GM23338 (cell line): ENCODE data around the gene WBP4. TPM values are rescaled to one million over a fixed set of nuclear protein-coding genes. Genes with fewer than 3 reads are reported as not detected.

ENCODE experiments used
- ATAC-seq: fragments of 200-7000 bp; cut with Tn5 transposase; 3 replicates; pipeline ENCODE4 v1.9.1; 2020
- DNase-seq: peaks from one replicate; pipeline ENCODE4 v3.0.0-alpha.2; 2015; ENCODE audit warnings: low spot score
- H2AFZ ChIP-seq: fragments of 200-600 bp; sonication (generic); 2 replicates; pipeline ENCODE4 v1.8.0; 2016; ENCODE audit warnings: antibody characterized with exemption, mild to moderate bottlenecking, moderate library complexity
- H3F3A ChIP-seq: fragments of 200-600 bp; sonication (generic); replicated peaks from 2 replicates; pipeline ENCODE4 v1.8.0; 2017; ENCODE audit warnings: antibody characterized with exemption, mixed run types, low read depth
- H3K27ac ChIP-seq: fragments of 200-600 bp; sonication (generic); 2 replicates; pipeline ENCODE4 v1.6.1; 2016; ENCODE audit warnings: low read depth
- H3K27me3 ChIP-seq: fragments of 200-600 bp; sonication (generic); 2 replicates; pipeline ENCODE4 v1.8.0; 2016; ENCODE audit warnings: mild to moderate bottlenecking, mixed run types, moderate library complexity; ENCODE audit not compliant: insufficient read depth
- H3K36me3 ChIP-seq: fragments of 200-600 bp; sonication (generic); 2 replicates; pipeline ENCODE4 v1.8.0; 2016; ENCODE audit warnings: mild to moderate bottlenecking; ENCODE audit not compliant: insufficient read depth
- H3K4me1 ChIP-seq: fragments of 200-600 bp; sonication (generic); 2 replicates; pipeline ENCODE4 v1.8.0; 2016; ENCODE audit warnings: mild to moderate bottlenecking, moderate library complexity; ENCODE audit not compliant: insufficient read depth
- H3K4me2 ChIP-seq: fragments of 200-600 bp; sonication (generic); 2 replicates; pipeline ENCODE4 v1.7.1; 2017; ENCODE audit warnings: mixed run types
- H3K4me3 ChIP-seq: fragments of 200-600 bp; sonication (generic); 2 replicates; pipeline ENCODE4 v1.6.1; 2016; ENCODE audit warnings: mixed run types
- H3K79me2 ChIP-seq: fragments of 200-600 bp; sonication (generic); replicated peaks from 2 replicates; pipeline ENCODE4 v1.8.0; 2017; ENCODE audit warnings: mild to moderate bottlenecking; ENCODE audit not compliant: insufficient read depth
- H3K9me2 ChIP-seq: fragments of 200-600 bp; sonication (generic); 2 replicates; pipeline ENCODE4 v1.8.0; 2017; ENCODE audit not compliant: insufficient read depth
- H4K20me1 ChIP-seq: fragments of 200-600 bp; sonication (generic); replicated peaks from 2 replicates; pipeline ENCODE4 v1.8.0; 2017; ENCODE audit warnings: mild to moderate bottlenecking; ENCODE audit not compliant: insufficient read depth
- H3K27ac Mint-ChIP-seq: 2 replicates; pipeline ENCODE4 v1.8.0; 2020; ENCODE audit warnings: inconsistent platforms, mild to moderate bottlenecking, moderate library complexity, mixed read lengths
- H3K27me3 Mint-ChIP-seq: 3 replicates; pipeline ENCODE4 v1.8.0; 2022; ENCODE audit warnings: low read depth, mild to moderate bottlenecking, moderate library complexity, mixed read lengths, inconsistent platforms; ENCODE audit not compliant: insufficient read depth, poor library complexity
- H3K36me3 Mint-ChIP-seq: 3 replicates; pipeline ENCODE4 v1.8.0; 2021; ENCODE audit warnings: low read depth, mild to moderate bottlenecking, inconsistent platforms, moderate library complexity, mixed read lengths
- H3K4me1 Mint-ChIP-seq: 3 replicates; pipeline ENCODE4 v1.8.0; 2020; ENCODE audit warnings: mild to moderate bottlenecking, inconsistent platforms, mixed read lengths
- H3K4me3 Mint-ChIP-seq: 3 replicates; pipeline ENCODE4 v1.8.0; 2021; ENCODE audit warnings: moderate library complexity, mild to moderate bottlenecking, inconsistent platforms, mixed read lengths
- H3K9me3 Mint-ChIP-seq: 3 replicates; pipeline ENCODE4 v1.8.0; 2020; ENCODE audit warnings: moderate library complexity, mild to moderate bottlenecking, inconsistent platforms, mixed read lengths
- CTCF ChIP-seq, 2 experiments: fragments of 200-600 bp in 1 of 2; sonication (generic) in 1 of 2; conservative IDR thresholded peaks; 2 replicates each; pipeline versions ENCODE4 v1.5.1 to v1.6.1; 2016 to 2017; ENCODE audit warnings: antibody characterized with exemption in 2 of 2, low read depth in 2 of 2, mild to moderate bottlenecking in 2 of 2, moderate library complexity in 1 of 2
- ETS1 ChIP-seq: IDR thresholded peaks from 2 replicates; pipeline ENCODE4 v1.6.1; 2016; ENCODE audit warnings: antibody characterized with exemption
- EZH2phosphoT487 ChIP-seq: fragments of 200-600 bp; sonication (generic); IDR thresholded peaks from one replicate; pipeline ENCODE4 v1.8.1; 2018; ENCODE audit warnings: antibody characterized with exemption; ENCODE audit not compliant: unreplicated experiment
- JUNB ChIP-seq: IDR thresholded peaks from one replicate; pipeline ENCODE4 v1.6.1; 2016; ENCODE audit warnings: antibody characterized with exemption; ENCODE audit not compliant: unreplicated experiment
- NANOG ChIP-seq: IDR thresholded peaks from 2 replicates; pipeline ENCODE4 v1.6.1; 2016; ENCODE audit warnings: antibody characterized with exemption, borderline replicate concordance
- POLR2AphosphoS5 ChIP-seq: IDR thresholded peaks from 2 replicates; pipeline ENCODE4 v1.6.1; 2016; ENCODE audit warnings: antibody characterized with exemption, low read depth
- ZNF331 ChIP-seq: fragments of 250-450 bp; sonication (Bioruptor Pico); IDR thresholded peaks from 2 replicates; pipeline ENCODE4 v1.5.0; 2020; ENCODE audit warnings: low read depth, mild to moderate bottlenecking, moderate library complexity
- polyA plus RNA-seq: library from polyadenylated mRNA; unstranded; fragments of >200 nt; fragmentation: Nextera tagmentation; extraction: Ambion mirVana; gene quantifications from 2 replicates; pipeline ENCODE4 v1.2.1, GENCODE V29; 2016
- total RNA-seq: library from RNA; depleted of rRNA; stranded (reverse); fragments of >200 nt; shearing (Covaris generic); gene quantifications from 2 replicates; pipeline ENCODE4 v1.2.3, GENCODE V29; 2014
- TF ChIP-seq, protein P1 (sequence below): IDR thresholded peaks from one replicate; pipeline ENCODE4 v1.6.1; 2018; ENCODE audit warnings: antibody characterized with exemption; ENCODE audit not compliant: unreplicated experiment

WBP4 gene
- total and polyA plus RNA-seq, 2 experiments from 2014 or later: 7.6 to 33.8 TPM

- 0 out of 2 replicates have a peak, but pooled peaks cover 7% of the 10 kb centered on the region for H3K9me2 ChIP-seq
- peaks cover 22% of the 10 kb centered on the region for H3K36me3 Mint-ChIP-seq
- H3K4me1 Mint-ChIP-seq: peaks cover 6% of the 10 kb centered on the region
- no peaks in the 10 kb centered on the region for H3K36me3 ChIP-seq
- H3K9me3 Mint-ChIP-seq: peaks cover 21% of the 10 kb centered on the region
- no peak for ATAC-seq
- no peak overlapping the region for H3K27ac Mint-ChIP-seq
- peaks cover 28% of the 10 kb centered on the region for H3K79me2 ChIP-seq
- peaks cover 2% of the 10 kb centered on the region for H3K27me3 Mint-ChIP-seq
- H3F3A ChIP-seq: no peaks in the 10 kb centered on the region; the same call in 1 of the 2 replicates
- H3K27ac ChIP-seq: no peak overlapping the region
- peaks cover 2% of the 10 kb centered on the region; the same call in 1 of the 2 replicates for H4K20me1 ChIP-seq
- no peaks in the 10 kb centered on the region for H3K4me1 ChIP-seq
- no peak overlapping the region for H3K4me3 ChIP-seq
- H3K27me3 ChIP-seq: no peaks in the 10 kb centered on the region
- H3K4me3 Mint-ChIP-seq: no peak overlapping the region
- no peak for DNase-seq
- no peak overlapping the region for H2AFZ ChIP-seq
- H3K4me2 ChIP-seq: no peak overlapping the region
- TF ChIP-seq CTCF (conservative IDR thresholded peaks at IDR 0.05; ENCODE audit: low read depth in 2 of 2): no peak
- TF ChIP-seq, protein P1, sequence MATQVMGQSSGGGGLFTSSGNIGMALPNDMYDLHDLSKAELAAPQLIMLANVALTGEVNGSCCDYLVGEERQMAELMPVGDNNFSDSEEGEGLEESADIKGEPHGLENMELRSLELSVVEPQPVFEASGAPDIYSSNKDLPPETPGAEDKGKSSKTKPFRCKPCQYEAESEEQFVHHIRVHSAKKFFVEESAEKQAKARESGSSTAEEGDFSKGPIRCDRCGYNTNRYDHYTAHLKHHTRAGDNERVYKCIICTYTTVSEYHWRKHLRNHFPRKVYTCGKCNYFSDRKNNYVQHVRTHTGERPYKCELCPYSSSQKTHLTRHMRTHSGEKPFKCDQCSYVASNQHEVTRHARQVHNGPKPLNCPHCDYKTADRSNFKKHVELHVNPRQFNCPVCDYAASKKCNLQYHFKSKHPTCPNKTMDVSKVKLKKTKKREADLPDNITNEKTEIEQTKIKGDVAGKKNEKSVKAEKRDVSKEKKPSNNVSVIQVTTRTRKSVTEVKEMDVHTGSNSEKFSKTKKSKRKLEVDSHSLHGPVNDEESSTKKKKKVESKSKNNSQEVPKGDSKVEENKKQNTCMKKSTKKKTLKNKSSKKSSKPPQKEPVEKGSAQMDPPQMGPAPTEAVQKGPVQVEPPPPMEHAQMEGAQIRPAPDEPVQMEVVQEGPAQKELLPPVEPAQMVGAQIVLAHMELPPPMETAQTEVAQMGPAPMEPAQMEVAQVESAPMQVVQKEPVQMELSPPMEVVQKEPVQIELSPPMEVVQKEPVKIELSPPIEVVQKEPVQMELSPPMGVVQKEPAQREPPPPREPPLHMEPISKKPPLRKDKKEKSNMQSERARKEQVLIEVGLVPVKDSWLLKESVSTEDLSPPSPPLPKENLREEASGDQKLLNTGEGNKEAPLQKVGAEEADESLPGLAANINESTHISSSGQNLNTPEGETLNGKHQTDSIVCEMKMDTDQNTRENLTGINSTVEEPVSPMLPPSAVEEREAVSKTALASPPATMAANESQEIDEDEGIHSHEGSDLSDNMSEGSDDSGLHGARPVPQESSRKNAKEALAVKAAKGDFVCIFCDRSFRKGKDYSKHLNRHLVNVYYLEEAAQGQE: no peak
- TF ChIP-seq ZNF331: no peak
- TF ChIP-seq NANOG: no peak
- TF ChIP-seq POLR2AphosphoS5: no peak
- TF ChIP-seq EZH2phosphoT487: no peak
Observed at GRCh38 chr13:41052441-41052840, 8.9 kb upstream of the WBP4 start.

DNA sequence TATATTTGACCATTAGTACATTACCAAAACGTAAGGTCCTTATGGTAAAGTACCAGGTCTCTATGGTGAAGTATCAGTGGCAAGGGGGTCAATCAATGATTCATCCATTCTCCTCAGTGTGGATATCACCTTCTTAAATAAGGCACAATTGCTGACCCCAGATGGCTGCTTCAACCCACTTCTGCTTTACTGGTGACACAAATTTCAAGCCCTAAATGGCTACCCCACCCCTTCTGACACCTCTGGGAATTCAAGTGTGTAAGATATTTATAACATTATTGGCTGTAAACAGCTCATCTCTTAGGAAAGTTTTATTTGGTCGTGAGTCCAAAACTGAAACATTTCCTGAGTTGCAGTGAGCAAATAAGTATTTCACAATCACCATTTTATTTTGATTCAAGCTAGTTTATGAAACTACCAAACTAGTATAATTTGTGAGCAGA lies 7.9 kb upstream of the WBP4 start:
- peaks cover 2% of the 10 kb centered on the region for H3K27me3 Mint-ChIP-seq
- no peak overlapping the region; the same call in 1 of the 2 replicates for H3K27ac Mint-ChIP-seq
- Histone ChIP-seq H3K9me2 (0 out of 2 replicates have a peak, but pooled peaks cover 7% of the 10 kb centered on the region), H2AFZ (no peak overlapping the region), H3K27ac (no peak overlapping the region), H4K20me1 (peaks cover 2% of the 10 kb centered on the region; the same call in 1 of the 2 replicates), H3K4me3 (no peak overlapping the region), H3K4me1 (no peaks in the 10 kb centered on the region), H3K79me2 (peaks cover 38% of the 10 kb centered on the region), H3K36me3 (no peaks in the 10 kb centered on the region), H3K4me2 (no peak overlapping the region), H3K27me3 (no peaks in the 10 kb centered on the region), H3F3A (no peaks in the 10 kb centered on the region; the same call in 1 of the 2 replicates)
- H3K4me3 Mint-ChIP-seq: no peak overlapping the region
- peaks cover 13% of the 10 kb centered on the region for H3K36me3 Mint-ChIP-seq
- TF ChIP-seq ETS1 (no peak), JUNB (no peak), POLR2AphosphoS5 (no peak), EZH2phosphoT487 (no peak)
- DNase-seq: no peak
- H3K9me3 Mint-ChIP-seq: peaks cover 13% of the 10 kb centered on the region
- ATAC-seq: no peak
- peaks cover 10% of the 10 kb centered on the region for H3K4me1 Mint-ChIP-seq
